Measurements from ENCODE around the gene SPSB2. TPM values are rescaled to one million over a fixed set of nuclear protein-coding genes. Genes with fewer than 3 reads are reported as not detected.

Gene SPSB2
- total and polyA plus RNA-seq, 9 of the 15 experiments (the other 6 are each of a cell fraction or from before 2014, with no cell fraction given), result 0.10 to 10.6 (median 1.9) TPM

GRCh38 chr12:6873094-6874014 lies at the start of gene SPSB2 (continued):
- no peak for TF ChIP-seq ZNF740 (CRISPR knock-in tag; IDR thresholded peaks at IDR 0.05)
- TF ChIP-seq ZNF740 (tag; IDR thresholded peaks at IDR 0.05), result no peak
- no peak for TF ChIP-seq ETV5 (CRISPR knock-in tag; IDR thresholded peaks at IDR 0.05; ENCODE audit: low read depth)

DNA sequence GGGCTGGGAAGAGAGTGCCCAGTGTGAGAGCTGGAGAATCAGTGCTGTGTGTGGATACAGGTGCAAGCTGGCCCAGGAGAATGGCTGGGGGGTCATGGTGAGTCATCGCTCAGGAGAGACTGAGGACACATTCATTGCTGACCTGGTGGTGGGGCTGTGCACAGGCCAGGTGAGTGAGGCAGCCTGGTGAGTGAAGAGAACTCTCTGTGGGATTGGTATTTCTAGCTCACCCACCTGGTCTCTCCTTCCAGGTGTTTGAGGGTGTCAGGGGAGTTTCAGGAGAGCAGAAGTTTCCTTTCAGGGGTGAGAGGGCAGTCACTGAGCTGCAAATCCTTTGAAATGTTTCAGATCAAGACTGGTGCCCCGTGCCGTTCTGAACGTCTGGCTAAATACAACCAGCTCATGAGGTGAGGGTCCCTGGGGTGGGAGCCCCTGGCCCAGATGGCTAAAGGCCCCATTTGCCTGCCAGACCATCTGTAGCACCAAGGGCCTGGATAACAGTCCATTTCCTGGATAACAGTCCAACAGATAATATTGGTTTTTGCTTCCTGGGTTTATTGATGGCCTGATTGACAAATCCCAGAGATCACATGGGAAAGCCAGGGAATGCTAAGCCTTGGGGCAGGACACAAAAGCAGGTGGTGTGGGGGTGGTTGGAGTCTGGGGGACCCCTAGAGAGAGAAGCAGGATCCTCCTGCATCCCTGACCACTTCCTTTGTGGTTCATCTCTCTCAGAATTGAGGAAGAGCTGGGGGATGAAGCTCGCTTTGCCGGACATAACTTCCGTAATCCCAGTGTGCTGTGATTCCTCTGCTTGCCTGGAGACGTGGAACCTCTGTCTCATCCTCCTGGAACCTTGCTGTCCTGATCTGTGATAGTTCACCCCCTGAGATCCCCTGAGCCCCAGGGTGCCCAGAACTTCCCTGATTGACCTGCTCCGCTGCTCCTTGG lies 49.2 kb upstream of the SPSB2 start:
- Histone ChIP-seq H4K20me1 (replicated peaks; ENCODE audit: control insufficient read depth, insufficient read depth, low read length) (no peaks in the 10 kb centered on the region), H3K4me2 (ENCODE audit: insufficient read depth, low read length) (no peak overlapping the region), H3K27me3 (ENCODE audit: control insufficient read depth in 2 of 2, insufficient read depth in 2 of 2, low read length in 2 of 2) (no peaks in the 10 kb centered on the region), H2AFZ (ENCODE audit: low read depth, low read length) (no peak overlapping the region), H3K9ac (ENCODE audit: insufficient read depth in 1 of 2, low read depth in 2 of 2, low read length in 2 of 2) (peak overlapping the region in 1 of 2 experiments; percentile 36; a peak in 1 of 4 replicates), H3K4me3 (no peak overlapping the region), H3K36me3 (ENCODE audit: control insufficient read depth, insufficient read depth, low read length) (peaks cover 23% of the 10 kb centered on the region; the same call in 2 of the 3 replicates), H3K79me2 (ENCODE audit: control insufficient read depth, insufficient read depth, low read length) (peaks cover 2% of the 10 kb centered on the region; the same call in 1 of the 3 replicates), H3K27ac (ENCODE audit: extremely low read depth, low read depth, low read length) (no peak overlapping the region), H3K9me3 (replicated peaks; ENCODE audit: control insufficient read depth, insufficient read depth, low read depth, low read length) (no peaks in the 10 kb centered on the region), H3K9me1 (ENCODE audit: control insufficient read depth, insufficient read depth, low read length) (peaks cover 4% of the 10 kb centered on the region), H3K4me1 (replicated peaks in 1 of 2; ENCODE audit: control insufficient read depth in 2 of 2, insufficient read depth in 2 of 2, low read length in 2 of 2) (peaks cover 19 to 29% of the 10 kb centered on the region in 2 experiments; a peak in 4 of 5 replicates)
- ChIA-PET POLR2A (interaction anchor here (0.8 to 1.0 kb wide), 2 partner anchors 18 to 22 kb away, joined by 3 read pairs; partner anchors contain the start of genes C12orf57 and RNU7-1), CTCF (ENCODE audit: low intra/inter-chr PET ratio) (no interaction called here)
- no peak for FAIRE-seq
- intact Hi-C loops (cut with micrococcal nuclease), result no loop called here
- BruUV-seq (replicated peaks), result no TSS peak
- no peak for DNase-seq (ENCODE audit: extremely low read depth in 1 of 4, low spot score in 3 of 4)
- in situ Hi-C loops (cut with MboI), result no loop called here
- WGBS (ENCODE audit: insufficient coverage, low coverage, missing lambda C conversion rate), result 65% methylated on average over 8 of the region's 9 CpGs
- no peak for ATAC-seq
- TF ChIP-seq ZKSCAN3 (CRISPR knock-in tag; IDR thresholded peaks at IDR 0.05) (no peak), SMAD1 (IDR thresholded peaks at IDR 0.05; ENCODE audit: low read depth, low read length, partially characterized antibody) (no peak), TRIM24 (IDR thresholded peaks at IDR 0.05) (no peak), NR2C1 (IDR thresholded peaks at IDR 0.05) (no peak), NR2C1 (tag; IDR thresholded peaks at IDR 0.05) (no peak), JUND (IDR thresholded peaks at IDR 0.05; ENCODE audit: borderline replicate concordance, low read depth, low read length) (0 out of 2 replicates have a peak, but pooled peaks have one; percentile 12), JUND (tag; IDR thresholded peaks at IDR 0.05; ENCODE audit: borderline replicate concordance, low read depth, low read length) (no peak)
- TF ChIP-seq, protein P1, sequence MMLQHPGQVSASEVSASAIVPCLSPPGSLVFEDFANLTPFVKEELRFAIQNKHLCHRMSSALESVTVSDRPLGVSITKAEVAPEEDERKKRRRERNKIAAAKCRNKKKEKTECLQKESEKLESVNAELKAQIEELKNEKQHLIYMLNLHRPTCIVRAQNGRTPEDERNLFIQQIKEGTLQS (IDR thresholded peaks at IDR 0.05), result peak; percentile 27; the same call in 1 of the 2 replicates
- TF ChIP-seq, protein P1 (CRISPR knock-in tag; conservative IDR thresholded peaks at IDR 0.05), result no peak

All from K562 (cell line).